Progenitor cell of endocrine pancreas (in vitro differentiated cells): Measurements from ENCODE around the gene HIPK2. TPM values are rescaled to one million over a fixed set of nuclear protein-coding genes. Genes with fewer than 3 reads are reported as not detected.

ENCODE experiments used
- DNase-seq: peaks from one replicate; pipeline ENCODE4 v3.0.0; 2021; ENCODE audit warnings: low spot score; ENCODE audit not compliant: unreplicated experiment
- H3K27ac Mint-ChIP-seq: 2 replicates; pipeline ENCODE4 v1.8.0; 2021; ENCODE audit warnings: mild to moderate bottlenecking, moderate library complexity, mixed read lengths
- H3K27me3 Mint-ChIP-seq: 2 replicates; pipeline ENCODE4 v1.8.0; 2021; ENCODE audit warnings: mixed read lengths
- H3K36me3 Mint-ChIP-seq: 2 replicates; pipeline ENCODE4 v1.8.0; 2022; ENCODE audit warnings: mixed read lengths; ENCODE audit not compliant: insufficient read depth
- H3K4me1 Mint-ChIP-seq: 2 replicates; pipeline ENCODE4 v1.8.0; 2021; ENCODE audit warnings: low read depth, mixed read lengths
- H3K4me3 Mint-ChIP-seq: 2 replicates; pipeline ENCODE4 v1.8.0; 2021; ENCODE audit warnings: low read depth, mild to moderate bottlenecking, moderate library complexity, mixed read lengths
- H3K9me3 Mint-ChIP-seq: 2 replicates; pipeline ENCODE4 v1.8.0; 2021; ENCODE audit warnings: low read depth, mixed read lengths
- total RNA-seq: library from RNA; stranded (reverse); gene quantifications from 2 replicates; pipeline ENCODE4 v1.2.1, GENCODE V29; 2021
- TF ChIP-seq, protein P1 (sequence below): fragments of 200-600 bp; sonication (generic); IDR thresholded peaks from one replicate; pipeline ENCODE4 v1.5.0; 2021; ENCODE audit warnings: antibody characterized with exemption, mild to moderate bottlenecking; ENCODE audit not compliant: unreplicated experiment

Gene HIPK2
- total RNA-seq, 1 donor from 2014 or later: 146 TPM

DNA sequence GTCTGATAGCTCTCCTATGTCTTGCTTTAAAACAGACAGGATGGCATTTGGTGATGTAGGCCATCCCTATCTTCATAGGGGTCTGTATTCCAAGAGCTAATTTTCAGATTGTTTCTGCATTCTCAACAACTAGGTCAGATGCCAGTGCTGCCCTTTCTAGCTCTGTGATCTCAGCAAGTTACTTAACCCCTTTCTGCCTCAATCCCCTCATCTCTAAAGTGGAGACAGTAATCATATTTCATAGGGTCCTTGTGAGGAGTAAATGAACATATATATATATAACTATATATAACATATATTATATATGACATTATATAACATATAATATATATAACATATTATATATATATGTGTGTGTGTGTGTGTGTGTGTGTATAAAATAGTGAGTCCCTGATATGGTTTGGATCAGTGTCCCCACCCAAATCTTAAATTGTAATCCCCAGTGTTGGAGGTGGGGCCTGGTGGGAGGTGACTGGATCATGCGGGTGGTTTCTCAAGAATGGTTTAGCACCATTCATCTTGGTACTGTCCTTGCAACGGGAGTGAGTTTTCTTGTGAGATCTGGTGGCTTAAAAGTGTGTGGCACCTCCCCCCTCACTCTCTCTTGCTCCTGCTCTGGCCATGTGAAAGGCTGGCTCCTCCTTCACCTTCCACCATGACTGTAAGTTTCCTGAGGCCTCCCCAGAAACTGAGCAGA is 45.2 kb downstream of the HIPK2 start:
- Mint-ChIP-seq H3K36me3 (peaks cover 27% of the 10 kb centered on the region), H3K4me1 (peaks cover 19% of the 10 kb centered on the region), H3K9me3 (no peaks in the 10 kb centered on the region), H3K27me3 (no peaks in the 10 kb centered on the region), H3K4me3 (no peak overlapping the region), H3K27ac (no peak overlapping the region)
- TF ChIP-seq, protein P1, sequence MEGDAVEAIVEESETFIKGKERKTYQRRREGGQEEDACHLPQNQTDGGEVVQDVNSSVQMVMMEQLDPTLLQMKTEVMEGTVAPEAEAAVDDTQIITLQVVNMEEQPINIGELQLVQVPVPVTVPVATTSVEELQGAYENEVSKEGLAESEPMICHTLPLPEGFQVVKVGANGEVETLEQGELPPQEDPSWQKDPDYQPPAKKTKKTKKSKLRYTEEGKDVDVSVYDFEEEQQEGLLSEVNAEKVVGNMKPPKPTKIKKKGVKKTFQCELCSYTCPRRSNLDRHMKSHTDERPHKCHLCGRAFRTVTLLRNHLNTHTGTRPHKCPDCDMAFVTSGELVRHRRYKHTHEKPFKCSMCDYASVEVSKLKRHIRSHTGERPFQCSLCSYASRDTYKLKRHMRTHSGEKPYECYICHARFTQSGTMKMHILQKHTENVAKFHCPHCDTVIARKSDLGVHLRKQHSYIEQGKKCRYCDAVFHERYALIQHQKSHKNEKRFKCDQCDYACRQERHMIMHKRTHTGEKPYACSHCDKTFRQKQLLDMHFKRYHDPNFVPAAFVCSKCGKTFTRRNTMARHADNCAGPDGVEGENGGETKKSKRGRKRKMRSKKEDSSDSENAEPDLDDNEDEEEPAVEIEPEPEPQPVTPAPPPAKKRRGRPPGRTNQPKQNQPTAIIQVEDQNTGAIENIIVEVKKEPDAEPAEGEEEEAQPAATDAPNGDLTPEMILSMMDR: no peak
- DNase-seq: no peak

DNA sequence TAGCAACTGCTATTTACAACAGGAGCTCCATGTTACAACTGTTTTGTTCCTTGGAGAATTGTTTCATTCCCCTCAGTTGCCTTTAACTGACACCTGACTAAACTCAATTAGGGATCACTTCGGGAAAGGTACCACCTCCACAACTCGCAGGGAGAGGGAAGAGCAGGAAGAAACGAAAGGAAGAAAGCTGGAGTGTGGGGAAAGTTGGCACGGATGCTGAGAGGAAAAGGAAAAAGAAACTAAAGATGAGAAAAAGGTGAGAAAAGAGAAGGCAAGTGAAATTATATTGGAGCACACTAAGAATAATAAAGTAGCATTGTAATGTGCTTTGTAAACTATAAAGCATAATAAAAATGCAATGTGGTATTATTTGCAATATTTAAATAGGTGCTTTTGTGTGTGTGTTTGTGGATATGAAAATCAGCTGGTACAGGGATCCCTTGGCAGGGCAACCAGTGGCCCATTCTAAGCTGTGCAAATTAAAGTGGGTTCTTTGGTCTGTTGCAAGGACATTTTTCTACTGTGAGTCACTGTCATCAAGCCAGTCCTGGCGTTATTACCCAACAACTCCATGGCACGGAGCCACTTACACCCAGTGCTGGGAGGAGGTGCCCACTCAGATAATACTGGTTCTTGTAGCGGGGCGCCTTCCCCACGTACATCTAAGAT is 45.9 kb downstream of the HIPK2 start:
- Mint-ChIP-seq H3K4me3 (no peak overlapping the region), H3K9me3 (no peaks in the 10 kb centered on the region), H3K36me3 (peaks cover 29% of the 10 kb centered on the region), H3K27me3 (no peaks in the 10 kb centered on the region), H3K4me1 (peaks cover 22% of the 10 kb centered on the region), H3K27ac (peak overlapping the region; percentile 50)
- TF ChIP-seq, protein P1: no peak
- DNase-seq: no peak

DNA sequence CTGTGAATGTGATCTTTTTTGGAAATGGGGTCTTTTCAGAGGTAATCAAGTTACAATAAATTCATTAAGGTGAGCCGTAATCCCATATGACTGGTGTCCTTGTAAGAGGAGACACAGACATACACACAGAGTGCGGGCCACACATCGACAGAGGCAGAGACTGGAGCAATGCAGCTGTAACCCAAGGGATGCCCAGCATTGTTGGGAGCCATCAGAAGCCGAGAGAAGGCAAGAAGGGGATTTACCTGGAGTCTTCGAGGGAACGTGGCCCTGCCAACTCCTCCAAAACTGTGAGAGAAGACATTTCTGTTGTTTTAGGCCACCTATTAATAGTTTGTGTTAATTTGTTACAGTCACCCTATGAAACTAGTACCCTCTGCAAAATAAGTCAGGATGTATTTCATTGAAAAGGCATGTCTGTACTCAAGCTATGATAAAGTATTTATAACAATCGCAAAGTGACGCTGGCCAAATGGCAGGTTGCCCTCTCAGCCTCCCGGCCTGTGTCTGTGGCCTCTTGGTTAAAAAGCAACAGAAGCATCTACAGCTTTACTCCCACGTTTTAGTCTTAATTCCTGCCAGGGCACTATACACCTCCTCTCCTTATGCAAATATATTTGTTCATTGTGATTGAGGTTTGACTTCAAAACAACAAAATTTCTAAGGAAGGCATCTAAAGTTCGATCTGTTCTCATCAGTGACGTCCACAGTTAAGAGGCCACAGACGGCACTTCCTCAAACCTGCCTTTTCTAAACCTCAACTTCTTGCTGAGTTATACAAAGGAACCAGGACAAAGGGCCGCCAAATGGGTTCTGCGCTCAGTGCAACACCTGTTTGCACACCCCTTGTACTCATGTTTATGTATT is 46.8 kb downstream of the HIPK2 start:
- TF ChIP-seq, protein P1: no peak
- Mint-ChIP-seq H3K4me1 (peaks cover 31% of the 10 kb centered on the region), H3K9me3 (no peaks in the 10 kb centered on the region), H3K36me3 (peaks cover 30% of the 10 kb centered on the region), H3K4me3 (no peak overlapping the region), H3K27ac (peak overlapping the region; percentile 50), H3K27me3 (no peaks in the 10 kb centered on the region)
- DNase-seq: no peak

DNA sequence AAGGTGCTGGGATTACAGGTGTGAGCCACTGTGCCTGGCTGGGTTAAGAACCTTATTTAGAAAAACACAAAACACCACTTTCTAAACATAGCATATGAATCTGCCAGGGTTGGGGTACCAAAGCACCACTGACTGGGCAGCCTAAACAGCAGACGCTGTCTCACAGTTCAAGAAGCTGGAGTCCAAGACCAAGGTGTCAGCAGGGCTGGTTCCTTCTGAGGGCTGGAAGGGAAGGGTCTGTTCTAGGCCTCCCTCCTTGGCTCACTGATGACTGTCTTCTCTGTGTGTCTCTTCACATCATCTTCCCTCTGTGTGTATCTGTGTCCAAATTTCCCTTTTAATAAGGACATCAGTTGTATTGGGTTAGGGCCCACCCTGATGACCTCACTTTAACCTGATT is 49.6 kb downstream of the HIPK2 start:
- TF ChIP-seq, protein P1: no peak
- Mint-ChIP-seq H3K27ac (no peak overlapping the region), H3K4me1 (peaks cover 41% of the 10 kb centered on the region), H3K9me3 (no peaks in the 10 kb centered on the region), H3K27me3 (no peaks in the 10 kb centered on the region), H3K36me3 (peaks cover 23% of the 10 kb centered on the region), H3K4me3 (no peak overlapping the region)
- no peak for DNase-seq

DNA sequence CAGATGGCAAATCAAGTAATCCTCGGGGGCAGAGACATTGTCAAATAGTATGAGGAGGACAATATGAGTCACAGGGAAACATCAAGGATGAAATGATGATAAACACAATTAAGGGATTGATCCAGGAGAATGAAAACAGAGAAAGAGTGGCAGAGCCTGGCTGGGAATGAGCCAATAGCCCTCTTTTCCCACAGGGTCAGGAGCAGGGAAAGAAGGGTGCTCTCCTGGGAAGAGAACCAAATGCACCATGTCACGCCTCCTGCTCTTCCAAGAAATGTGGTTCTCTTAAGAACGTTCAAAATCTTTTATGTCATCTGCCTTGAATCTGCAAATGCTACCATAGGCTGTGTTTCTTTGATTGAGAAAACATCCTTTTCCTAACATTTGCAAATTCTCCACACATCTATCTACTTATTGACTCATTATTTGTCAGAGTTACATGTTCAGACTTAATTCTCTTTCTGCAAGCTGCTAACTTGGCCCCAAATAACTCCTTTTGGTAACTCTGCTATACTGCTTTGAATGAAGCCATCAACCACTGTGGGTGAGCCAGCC is 50.6 kb downstream of the HIPK2 start:
- H3K9me3 Mint-ChIP-seq: no peaks in the 10 kb centered on the region
- no peak overlapping the region for H3K4me3 Mint-ChIP-seq
- H3K36me3 Mint-ChIP-seq: peaks cover 20% of the 10 kb centered on the region
- H3K27me3 Mint-ChIP-seq: no peaks in the 10 kb centered on the region
- TF ChIP-seq, protein P1: no peak
- H3K27ac Mint-ChIP-seq: peak overlapping the region; percentile 5
- H3K4me1 Mint-ChIP-seq: peaks cover 41% of the 10 kb centered on the region
- no peak for DNase-seq
